HUES48 (cell line): ENCODE measurements around the gene SERPINB1.

Experiments
- H3K27ac ChIP-seq: one replicate; pipeline ENCODE4 v1.7.0; 2013; ENCODE audit warnings: low read depth, low read length, inconsistent platforms
- H3K27me3 ChIP-seq: 2 replicates; pipeline ENCODE4 v1.6.1; 2013; ENCODE audit warnings: mild to moderate bottlenecking, low read length; ENCODE audit not compliant: control insufficient read depth, insufficient read depth
- H3K36me3 ChIP-seq: 2 replicates; pipeline ENCODE4 v1.6.1; 2013; ENCODE audit warnings: low read length; ENCODE audit not compliant: control insufficient read depth, insufficient read depth
- H3K4me1 ChIP-seq: 2 replicates; pipeline ENCODE4 v1.6.1; 2013; ENCODE audit warnings: mild to moderate bottlenecking, low read length; ENCODE audit not compliant: control insufficient read depth, insufficient read depth
- H3K4me3 ChIP-seq: 2 replicates; pipeline ENCODE4 v1.5.1; 2013; ENCODE audit warnings: mild to moderate bottlenecking, low read depth, low read length
- H3K9ac ChIP-seq: 2 replicates; pipeline ENCODE4 v1.6.1; 2013; ENCODE audit warnings: mild to moderate bottlenecking, low read depth, low read length, moderate library complexity
- H3K9me3 ChIP-seq: 2 replicates; pipeline ENCODE4 v1.6.1; 2013; ENCODE audit warnings: low read length; ENCODE audit not compliant: control insufficient read depth, insufficient read depth

Gene SERPINB1

GRCh38 chr6:2829253-2829652 is 12.4 kb downstream of the SERPINB1 start:
- Histone ChIP-seq H3K4me1 (no peaks in the 10 kb centered on the region), H3K9me3 (no peaks in the 10 kb centered on the region), H3K9ac (no peak overlapping the region), H3K36me3 (no peaks in the 10 kb centered on the region), H3K27me3 (no peaks in the 10 kb centered on the region), H3K27ac (no peak overlapping the region), H3K4me3 (no peak overlapping the region)

- H3K4me1 ChIP-seq = no peaks in the 10 kb centered on the region
- H3K9ac ChIP-seq = no peak overlapping the region
- no peak overlapping the region for H3K27ac ChIP-seq
- H3K27me3 ChIP-seq = no peaks in the 10 kb centered on the region
- H3K36me3 ChIP-seq = no peaks in the 10 kb centered on the region
- H3K9me3 ChIP-seq = no peaks in the 10 kb centered on the region
- no peak overlapping the region for H3K4me3 ChIP-seq
These were observed 13.0 kb downstream of the SERPINB1 start for GRCh38 chr6:2828629-2829028.

- H3K4me3 ChIP-seq = no peak overlapping the region
- no peaks in the 10 kb centered on the region for H3K27me3 ChIP-seq
- H3K9ac ChIP-seq = no peak overlapping the region
- no peaks in the 10 kb centered on the region for H3K9me3 ChIP-seq
- H3K36me3 ChIP-seq = no peaks in the 10 kb centered on the region
- no peaks in the 10 kb centered on the region for H3K4me1 ChIP-seq
- H3K27ac ChIP-seq = no peak overlapping the region
These were observed 14.5 kb downstream of the SERPINB1 start for GRCh38 chr6:2827142-2827541.

GRCh38 chr6:2826131-2826530 is 15.5 kb downstream of the SERPINB1 start:
- Histone ChIP-seq H3K4me1 (no peaks in the 10 kb centered on the region), H3K4me3 (no peak overlapping the region), H3K27ac (no peak overlapping the region), H3K36me3 (no peaks in the 10 kb centered on the region), H3K9ac (no peak overlapping the region), H3K9me3 (no peaks in the 10 kb centered on the region), H3K27me3 (no peaks in the 10 kb centered on the region)

GRCh38 chr6:2823104-2823850 is 18.4 kb downstream of the SERPINB1 start:
- Histone ChIP-seq H3K9me3 (no peaks in the 10 kb centered on the region), H3K9ac (no peak overlapping the region), H3K4me1 (no peaks in the 10 kb centered on the region), H3K4me3 (no peak overlapping the region), H3K27me3 (no peaks in the 10 kb centered on the region), H3K27ac (no peak overlapping the region), H3K36me3 (no peaks in the 10 kb centered on the region)

- Histone ChIP-seq H3K27ac (no peak overlapping the region), H3K4me3 (no peak overlapping the region), H3K36me3 (no peaks in the 10 kb centered on the region), H3K9me3 (no peaks in the 10 kb centered on the region), H3K4me1 (no peaks in the 10 kb centered on the region; the same call in 1 of the 2 replicates), H3K27me3 (no peaks in the 10 kb centered on the region), H3K9ac (no peak overlapping the region)
These were observed 20.1 kb downstream of the SERPINB1 start for GRCh38 chr6:2821554-2821953.

- no peaks in the 10 kb centered on the region; the same call in 1 of the 2 replicates for H3K4me1 ChIP-seq
- no peak overlapping the region for H3K4me3 ChIP-seq
- no peak overlapping the region for H3K27ac ChIP-seq
- H3K9me3 ChIP-seq = peaks cover 5% of the 10 kb centered on the region
- no peaks in the 10 kb centered on the region for H3K36me3 ChIP-seq
- no peaks in the 10 kb centered on the region for H3K27me3 ChIP-seq
- no peak overlapping the region for H3K9ac ChIP-seq
These were observed 21.2 kb downstream of the SERPINB1 start for GRCh38 chr6:2820415-2820814.

- no peaks in the 10 kb centered on the region for H3K27me3 ChIP-seq
- H3K9ac ChIP-seq = no peak overlapping the region
- no peaks in the 10 kb centered on the region for H3K36me3 ChIP-seq
- no peak overlapping the region for H3K27ac ChIP-seq
- no peak overlapping the region for H3K4me3 ChIP-seq
- peaks cover 5% of the 10 kb centered on the region for H3K9me3 ChIP-seq
- H3K4me1 ChIP-seq = no peaks in the 10 kb centered on the region; the same call in 1 of the 2 replicates
These were observed 21.7 kb downstream of the SERPINB1 start for GRCh38 chr6:2819978-2820377.

GRCh38 chr6:2819115-2819514 is 22.5 kb downstream of the SERPINB1 start:
- Histone ChIP-seq H3K9me3 (peaks cover 5% of the 10 kb centered on the region), H3K4me1 (no peaks in the 10 kb centered on the region; the same call in 1 of the 2 replicates), H3K4me3 (no peak overlapping the region), H3K9ac (no peak overlapping the region), H3K27ac (no peak overlapping the region), H3K27me3 (no peaks in the 10 kb centered on the region), H3K36me3 (no peaks in the 10 kb centered on the region)

- H3K9ac ChIP-seq = no peak overlapping the region
- no peak overlapping the region for H3K27ac ChIP-seq
These were observed 23.1 kb downstream of the SERPINB1 start for GRCh38 chr6:2818593-2818992.

GRCh38 chr6:2817903-2818443 is 23.7 kb downstream of the SERPINB1 start:
- H3K4me1 ChIP-seq = no peaks in the 10 kb centered on the region; the same call in 1 of the 2 replicates
- H3K27ac ChIP-seq = no peak overlapping the region
- no peaks in the 10 kb centered on the region for H3K27me3 ChIP-seq
- H3K9ac ChIP-seq = no peak overlapping the region
- no peaks in the 10 kb centered on the region for H3K36me3 ChIP-seq
- no peak overlapping the region for H3K4me3 ChIP-seq
- peaks cover 5% of the 10 kb centered on the region for H3K9me3 ChIP-seq

More at GRCh38 chr6:2818593-2818992, 23.1 kb downstream of the SERPINB1 start:
- Histone ChIP-seq H3K36me3 (no peaks in the 10 kb centered on the region), H3K9me3 (peaks cover 5% of the 10 kb centered on the region), H3K27me3 (no peaks in the 10 kb centered on the region), H3K4me3 (no peak overlapping the region), H3K4me1 (no peaks in the 10 kb centered on the region; the same call in 1 of the 2 replicates)
